ENCODE data around the gene HSPH1. TPM values are rescaled to one million over a fixed set of nuclear protein-coding genes. Genes with fewer than 3 reads are reported as not detected.

HSPH1 gene
- total RNA-seq, result 63.3 and 70.3 TPM in 2 replicates

GRCh38 chr13:31161557-31162150 lies at the start of gene HSPH1:
HSPH1 (minus strand) TSS chr13:31161904; CDS start chr13:31161582, 322 bp downstream.

GRCh38 chr13:31199849-31200636 lies 38.3 kb upstream of the HSPH1 start, which contains the start of gene B3GLCT:
B3GLCT (plus strand) TSS chr13:31199975; CDS start chr13:31200085, 110 bp downstream.

Other genes starting within 250 kb of the HSPH1 start
- not detected in 2 replicates for gene TEX26, start 229.2 kb downstream of the HSPH1 start, total RNA-seq
- 13.0 and 18.4 TPM in 2 replicates for gene B3GLCT, start 38.1 kb upstream of the HSPH1 start, total RNA-seq